Activated T-helper 17 cell treated with anti-CD3 and anti-CD28 coated beads, Interleukin-2, amount 50 U/mL, for 72 hours (primary cell): ENCODE results near the gene SERPINB2. TPM values are rescaled to one million over a fixed set of nuclear protein-coding genes. Genes with fewer than 3 reads are reported as not detected.
A peak's percentile ranks its signal among the peaks of the same experiment; 100 is the strongest.

Experiments
- ATAC-seq: fragments of 150-1000 bp; cut with Tn5 transposase; replicated peaks from 2 replicates; pipeline ENCODE4 v1.10.0; 2021; ENCODE audit warnings: mild to moderate bottlenecking, moderate library complexity
- H3K27ac Mint-ChIP-seq: one replicate; pipeline ENCODE4 v1.8.0; 2022; ENCODE audit warnings: mixed read lengths
- H3K27me3 Mint-ChIP-seq: one replicate; pipeline ENCODE4 v1.8.0; 2022; ENCODE audit warnings: mixed read lengths
- H3K36me3 Mint-ChIP-seq: one replicate; pipeline ENCODE4 v1.8.0; 2022; ENCODE audit warnings: low read depth, mild to moderate bottlenecking, mixed read lengths
- H3K4me1 Mint-ChIP-seq: one replicate; pipeline ENCODE4 v1.8.0; 2022; ENCODE audit warnings: mixed read lengths
- H3K4me3 Mint-ChIP-seq: one replicate; pipeline ENCODE4 v1.8.0; 2022; ENCODE audit warnings: mild to moderate bottlenecking, mixed read lengths
- H3K9me3 Mint-ChIP-seq: one replicate; pipeline ENCODE4 v1.8.0; 2022; ENCODE audit warnings: mixed read lengths
- total RNA-seq, 2 donors: library from RNA; stranded (reverse); gene quantifications; one replicate each; pipeline ENCODE4 v1.2.3, GENCODE V29; 2022

The SERPINB2 gene
- total RNA-seq, 2 donors from 2014 or later = not detected

- no peaks in the 10 kb centered on the region for H3K36me3 Mint-ChIP-seq
- no peak overlapping the region for H3K4me3 Mint-ChIP-seq
- no peak overlapping the region for H3K27ac Mint-ChIP-seq
- H3K27me3 Mint-ChIP-seq = peaks cover 7% of the 10 kb centered on the region
- H3K4me1 Mint-ChIP-seq = no peaks in the 10 kb centered on the region
- H3K9me3 Mint-ChIP-seq = no peaks in the 10 kb centered on the region
- no peak for ATAC-seq
These were observed 14.9 kb upstream of the SERPINB2 start for GRCh38 chr18:63872586-63872985.

GRCh38 chr18:63878343-63878742 lies 9.2 kb upstream of the SERPINB2 start:
- Mint-ChIP-seq H3K36me3 (no peaks in the 10 kb centered on the region), H3K4me1 (peaks cover 4% of the 10 kb centered on the region), H3K27me3 (peaks cover 3% of the 10 kb centered on the region), H3K27ac (no peak overlapping the region), H3K9me3 (no peaks in the 10 kb centered on the region), H3K4me3 (no peak overlapping the region)
- ATAC-seq = no peak

- Mint-ChIP-seq H3K27ac (no peak overlapping the region), H3K4me1 (peaks cover 4% of the 10 kb centered on the region), H3K4me3 (no peak overlapping the region), H3K27me3 (peaks cover 3% of the 10 kb centered on the region), H3K9me3 (no peaks in the 10 kb centered on the region), H3K36me3 (no peaks in the 10 kb centered on the region)
- ATAC-seq = no peak
These were observed 8.6 kb upstream of the SERPINB2 start for GRCh38 chr18:63878925-63879324.

- Mint-ChIP-seq H3K9me3 (no peaks in the 10 kb centered on the region), H3K4me3 (no peak overlapping the region), H3K36me3 (no peaks in the 10 kb centered on the region), H3K27me3 (peaks cover 7% of the 10 kb centered on the region), H3K27ac (no peak overlapping the region), H3K4me1 (peaks cover 4% of the 10 kb centered on the region)
- ATAC-seq = no peak
These were observed 7.8 kb upstream of the SERPINB2 start for GRCh38 chr18:63879709-63880108.

GRCh38 chr18:63881851-63882250 lies 5.7 kb upstream of the SERPINB2 start:
- Mint-ChIP-seq H3K4me3 (no peak overlapping the region), H3K4me1 (peaks cover 4% of the 10 kb centered on the region), H3K9me3 (no peaks in the 10 kb centered on the region), H3K36me3 (no peaks in the 10 kb centered on the region), H3K27me3 (peaks cover 10% of the 10 kb centered on the region), H3K27ac (no peak overlapping the region)
- ATAC-seq = peak; percentile 79

GRCh38 chr18:63882333-63883141 lies 5.0 kb upstream of the SERPINB2 start:
- H3K4me1 Mint-ChIP-seq = peaks cover 4% of the 10 kb centered on the region
- H3K27me3 Mint-ChIP-seq = peaks cover 11% of the 10 kb centered on the region
- no peak overlapping the region for H3K4me3 Mint-ChIP-seq
- H3K36me3 Mint-ChIP-seq = no peaks in the 10 kb centered on the region
- no peak for ATAC-seq
- no peak overlapping the region for H3K27ac Mint-ChIP-seq
- H3K9me3 Mint-ChIP-seq = no peaks in the 10 kb centered on the region

GRCh38 chr18:63883617-63884016 lies 3.9 kb upstream of the SERPINB2 start:
- Mint-ChIP-seq H3K36me3 (no peaks in the 10 kb centered on the region), H3K27me3 (peaks cover 13% of the 10 kb centered on the region), H3K4me3 (no peak overlapping the region), H3K27ac (no peak overlapping the region), H3K4me1 (peaks cover 4% of the 10 kb centered on the region), H3K9me3 (no peaks in the 10 kb centered on the region)
- ATAC-seq = no peak

- Mint-ChIP-seq H3K4me1 (no peaks in the 10 kb centered on the region), H3K9me3 (no peaks in the 10 kb centered on the region), H3K4me3 (no peak overlapping the region), H3K27ac (no peak overlapping the region), H3K27me3 (peaks cover 16% of the 10 kb centered on the region), H3K36me3 (no peaks in the 10 kb centered on the region)
- ATAC-seq = no peak
These were observed 1.1 kb downstream of the SERPINB2 start for GRCh38 chr18:63888470-63889190.

- H3K27ac Mint-ChIP-seq = no peak overlapping the region
- H3K36me3 Mint-ChIP-seq = no peaks in the 10 kb centered on the region
- no peaks in the 10 kb centered on the region for H3K9me3 Mint-ChIP-seq
- H3K27me3 Mint-ChIP-seq = peaks cover 12% of the 10 kb centered on the region
- no peak for ATAC-seq
- H3K4me3 Mint-ChIP-seq = no peak overlapping the region
- no peaks in the 10 kb centered on the region for H3K4me1 Mint-ChIP-seq
These were observed 2.1 kb downstream of the SERPINB2 start for GRCh38 chr18:63889626-63890025.

GRCh38 chr18:63890237-63890949 lies 2.9 kb downstream of the SERPINB2 start:
- Mint-ChIP-seq H3K27ac (no peak overlapping the region), H3K27me3 (peaks cover 10% of the 10 kb centered on the region), H3K9me3 (no peaks in the 10 kb centered on the region), H3K4me3 (no peak overlapping the region), H3K36me3 (no peaks in the 10 kb centered on the region), H3K4me1 (no peaks in the 10 kb centered on the region)
- ATAC-seq = no peak

- ATAC-seq = no peak
- H3K27ac Mint-ChIP-seq = no peak overlapping the region
- no peaks in the 10 kb centered on the region for H3K9me3 Mint-ChIP-seq
- H3K4me3 Mint-ChIP-seq = no peak overlapping the region
- H3K27me3 Mint-ChIP-seq = peaks cover 8% of the 10 kb centered on the region
- no peaks in the 10 kb centered on the region for H3K36me3 Mint-ChIP-seq
- H3K4me1 Mint-ChIP-seq = no peaks in the 10 kb centered on the region
These were observed 3.4 kb downstream of the SERPINB2 start for GRCh38 chr18:63890950-63891304.

GRCh38 chr18:63892566-63892965 lies 5.1 kb downstream of the SERPINB2 start:
- Mint-ChIP-seq H3K4me3 (no peak overlapping the region), H3K4me1 (no peaks in the 10 kb centered on the region), H3K27me3 (peaks cover 5% of the 10 kb centered on the region), H3K9me3 (no peaks in the 10 kb centered on the region), H3K27ac (no peak overlapping the region), H3K36me3 (no peaks in the 10 kb centered on the region)
- ATAC-seq = no peak

- no peaks in the 10 kb centered on the region for H3K9me3 Mint-ChIP-seq
- H3K36me3 Mint-ChIP-seq = no peaks in the 10 kb centered on the region
- no peak overlapping the region for H3K4me3 Mint-ChIP-seq
- ATAC-seq = no peak
- no peaks in the 10 kb centered on the region for H3K4me1 Mint-ChIP-seq
- peaks cover 7% of the 10 kb centered on the region for H3K27me3 Mint-ChIP-seq
- H3K27ac Mint-ChIP-seq = no peak overlapping the region
These were observed 6.7 kb downstream of the SERPINB2 start for GRCh38 chr18:63894106-63894772.

GRCh38 chr18:63895190-63895589 lies 7.7 kb downstream of the SERPINB2 start:
- H3K4me3 Mint-ChIP-seq = no peak overlapping the region
- H3K9me3 Mint-ChIP-seq = no peaks in the 10 kb centered on the region
- peaks cover 7% of the 10 kb centered on the region for H3K27me3 Mint-ChIP-seq
- H3K36me3 Mint-ChIP-seq = no peaks in the 10 kb centered on the region
- H3K4me1 Mint-ChIP-seq = no peaks in the 10 kb centered on the region
- no peak for ATAC-seq
- no peak overlapping the region for H3K27ac Mint-ChIP-seq
